ENCODE data around the gene TFF1.

TFF1 gene

DNA sequence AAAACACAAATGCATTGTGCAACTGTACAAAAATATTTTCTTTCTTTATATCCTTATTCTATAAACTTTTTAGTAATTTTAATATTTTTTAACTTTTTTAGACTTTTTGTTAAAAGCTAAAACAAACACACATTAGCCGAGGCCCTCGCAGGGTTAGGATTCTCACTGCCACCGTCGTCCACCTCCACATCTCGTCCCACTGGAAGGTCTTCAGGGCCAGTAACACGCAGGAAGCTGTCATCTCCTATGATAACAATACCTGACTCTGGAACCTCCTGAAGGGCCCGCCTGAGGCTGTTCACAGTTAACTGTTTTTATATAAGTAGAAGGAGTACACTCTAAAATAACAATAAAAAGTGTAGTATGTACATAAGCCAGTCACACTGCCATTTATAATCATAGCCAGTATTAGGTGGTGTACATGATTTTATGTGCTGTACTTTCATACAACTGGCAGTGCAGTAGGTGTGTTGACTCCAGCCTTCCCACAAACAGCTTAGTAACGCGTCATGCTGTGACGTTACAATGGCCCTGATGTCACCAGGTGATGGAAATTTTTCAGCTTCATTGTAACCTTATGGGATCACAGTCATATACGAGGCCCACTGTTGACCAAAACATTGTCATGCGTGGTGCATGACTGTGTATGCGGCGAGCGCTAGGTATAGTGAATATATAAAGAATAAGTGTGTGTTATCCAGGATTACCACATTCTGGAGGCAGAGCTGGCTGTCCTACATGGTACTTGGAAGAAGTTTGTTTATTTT, 24.4 kb downstream of the TFF1 start:
- Histone ChIP-seq H3K4me3 (ENCODE audit: low read depth, low read length, poor library complexity, severe bottlenecking) (no peak overlapping the region), H3K4me2 (ENCODE audit: low read length) (no peak overlapping the region), H3K9ac (ENCODE audit: low read length) (no peak overlapping the region), H3K79me2 (ENCODE audit: insufficient read depth, low read length) (no peaks in the 10 kb centered on the region), H3K27ac (ENCODE audit: low read depth, low read length, poor library complexity, severe bottlenecking) (no peak overlapping the region), H3K36me3 (ENCODE audit: insufficient read depth, low read length) (no peaks in the 10 kb centered on the region), H3K27me3 (ENCODE audit: insufficient read depth, low read length) (peaks cover 13% of the 10 kb centered on the region; the same call in 1 of the 2 replicates), H2AFZ (ENCODE audit: low read length) (no peak overlapping the region), H3K9me3 (ENCODE audit: low read length) (peaks cover 4% of the 10 kb centered on the region; the same call in 1 of the 2 replicates), H3K4me1 (ENCODE audit: insufficient read depth, low read length, severe bottlenecking) (no peaks in the 10 kb centered on the region), H3K9me2 (ENCODE audit: low read depth, low read length) (no peaks in the 10 kb centered on the region), H4K20me1 (ENCODE audit: insufficient read depth, low read length) (no peaks in the 10 kb centered on the region), H3F3A (ENCODE audit: insufficient read depth, low read length) (no peaks in the 10 kb centered on the region)
- TF ChIP-seq, protein P1, sequence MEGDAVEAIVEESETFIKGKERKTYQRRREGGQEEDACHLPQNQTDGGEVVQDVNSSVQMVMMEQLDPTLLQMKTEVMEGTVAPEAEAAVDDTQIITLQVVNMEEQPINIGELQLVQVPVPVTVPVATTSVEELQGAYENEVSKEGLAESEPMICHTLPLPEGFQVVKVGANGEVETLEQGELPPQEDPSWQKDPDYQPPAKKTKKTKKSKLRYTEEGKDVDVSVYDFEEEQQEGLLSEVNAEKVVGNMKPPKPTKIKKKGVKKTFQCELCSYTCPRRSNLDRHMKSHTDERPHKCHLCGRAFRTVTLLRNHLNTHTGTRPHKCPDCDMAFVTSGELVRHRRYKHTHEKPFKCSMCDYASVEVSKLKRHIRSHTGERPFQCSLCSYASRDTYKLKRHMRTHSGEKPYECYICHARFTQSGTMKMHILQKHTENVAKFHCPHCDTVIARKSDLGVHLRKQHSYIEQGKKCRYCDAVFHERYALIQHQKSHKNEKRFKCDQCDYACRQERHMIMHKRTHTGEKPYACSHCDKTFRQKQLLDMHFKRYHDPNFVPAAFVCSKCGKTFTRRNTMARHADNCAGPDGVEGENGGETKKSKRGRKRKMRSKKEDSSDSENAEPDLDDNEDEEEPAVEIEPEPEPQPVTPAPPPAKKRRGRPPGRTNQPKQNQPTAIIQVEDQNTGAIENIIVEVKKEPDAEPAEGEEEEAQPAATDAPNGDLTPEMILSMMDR (IDR thresholded peaks at IDR 0.05; ENCODE audit: low read length) = no peak
- no peak for TF ChIP-seq EZH2 (IDR thresholded peaks at IDR 0.05; ENCODE audit: borderline replicate concordance, low read length)

DNA sequence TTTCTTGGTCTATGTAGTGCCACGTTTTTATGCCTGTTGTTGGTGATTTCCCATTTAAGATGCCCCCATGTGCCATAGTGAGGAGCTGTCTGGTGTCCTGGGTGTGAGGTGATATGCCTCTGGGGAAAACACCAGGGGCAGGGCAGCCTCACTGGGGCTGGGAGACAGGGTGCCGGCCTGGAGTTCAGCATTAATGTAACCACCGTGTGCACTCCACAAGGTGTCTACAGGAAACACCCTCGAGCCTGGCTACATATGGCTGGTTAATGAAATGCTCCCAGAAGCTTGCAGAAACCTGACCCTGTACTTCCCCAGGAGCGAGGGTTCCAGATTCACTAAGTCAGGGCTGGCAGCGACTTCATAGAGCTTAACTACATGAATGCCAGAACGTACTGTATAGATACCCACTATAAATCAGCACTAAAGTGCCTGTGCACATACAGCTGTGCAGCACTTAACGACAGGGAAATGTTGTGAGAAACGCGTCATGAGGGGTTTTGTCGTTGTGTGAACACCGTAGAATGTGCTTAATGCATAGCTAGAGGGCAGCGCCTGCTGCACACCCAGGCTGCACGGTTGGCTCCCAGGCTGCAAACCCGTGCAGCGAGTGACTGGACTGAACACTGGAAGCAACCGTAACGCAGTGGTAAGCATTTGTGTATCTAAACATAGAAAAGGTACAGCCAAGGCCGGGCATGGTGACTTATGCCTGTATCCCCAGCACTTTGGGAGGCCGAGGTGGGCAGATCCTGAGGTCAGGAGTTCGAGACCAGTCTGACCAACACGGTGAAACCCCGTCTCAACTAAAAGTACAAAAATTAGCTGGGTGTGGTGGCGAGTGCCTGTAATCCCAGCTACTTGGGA, 25.9 kb downstream of the TFF1 start:
- TF ChIP-seq EZH2 (IDR thresholded peaks at IDR 0.05; ENCODE audit: borderline replicate concordance, low read length) = no peak
- TF ChIP-seq, protein P1 (IDR thresholded peaks at IDR 0.05; ENCODE audit: low read length) = no peak
- H2AFZ ChIP-seq (ENCODE audit: low read length) = no peak overlapping the region

DNA sequence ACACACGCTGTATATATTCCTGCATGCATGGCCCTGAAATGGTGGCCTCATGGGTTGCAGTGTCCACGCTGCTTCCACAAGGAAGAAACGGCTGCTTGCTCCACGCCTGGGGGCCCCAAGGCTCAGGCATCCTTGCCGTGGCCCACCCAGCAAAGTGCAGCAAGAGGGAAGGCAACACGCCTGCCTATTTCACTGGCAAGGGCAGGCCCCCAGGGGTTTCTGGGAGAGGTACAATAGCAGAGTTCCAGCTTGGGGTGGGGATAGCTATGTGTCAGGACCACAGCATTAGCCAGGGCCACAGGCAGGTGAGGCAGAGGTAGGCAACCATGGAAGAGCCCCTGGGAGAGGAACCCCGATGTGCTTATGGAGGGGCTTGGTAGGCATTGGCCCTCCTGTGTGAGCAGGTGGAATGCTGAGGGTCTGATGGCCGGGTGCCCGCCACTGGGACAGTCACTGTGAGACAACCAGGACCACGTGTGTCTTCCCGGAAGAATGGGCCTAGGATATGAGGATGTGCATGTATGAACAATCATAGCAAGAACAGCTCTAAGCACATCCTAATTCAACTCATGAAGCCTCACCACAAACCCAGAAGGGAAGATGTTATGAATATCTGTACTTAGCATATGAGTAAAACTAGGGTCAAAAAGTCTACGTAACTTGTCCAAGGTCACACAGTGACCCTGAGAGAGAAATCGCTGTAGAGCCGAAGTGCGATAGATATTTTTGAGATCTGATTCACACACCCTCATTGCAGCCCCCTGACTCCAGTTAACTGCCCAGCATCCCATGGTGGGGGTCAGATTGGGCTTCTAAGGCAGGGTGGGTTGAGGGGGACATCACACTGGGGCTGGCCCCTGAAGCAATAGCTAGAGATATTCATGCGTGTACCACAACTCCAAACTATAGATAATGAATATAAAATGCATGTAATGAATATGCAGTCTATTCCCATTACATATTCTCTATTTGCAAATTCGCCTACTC, 27.3 kb downstream of the TFF1 start:
- TF ChIP-seq, protein P1 (IDR thresholded peaks at IDR 0.05; ENCODE audit: low read length) = no peak
- TF ChIP-seq EZH2 (IDR thresholded peaks at IDR 0.05; ENCODE audit: borderline replicate concordance, low read length) = no peak
- Histone ChIP-seq H3K27ac (ENCODE audit: low read depth, low read length, poor library complexity, severe bottlenecking) (no peak overlapping the region), H3K9me3 (ENCODE audit: low read length) (peaks cover 4% of the 10 kb centered on the region; the same call in 1 of the 2 replicates), H2AFZ (ENCODE audit: low read length) (no peak overlapping the region), H3K36me3 (ENCODE audit: insufficient read depth, low read length) (no peaks in the 10 kb centered on the region), H3K4me2 (ENCODE audit: low read length) (no peak overlapping the region), H3K27me3 (ENCODE audit: insufficient read depth, low read length) (peaks cover 4% of the 10 kb centered on the region; the same call in 1 of the 2 replicates), H3K9ac (ENCODE audit: low read length) (no peak overlapping the region), H4K20me1 (ENCODE audit: insufficient read depth, low read length) (no peaks in the 10 kb centered on the region), H3K9me2 (ENCODE audit: low read depth, low read length) (no peaks in the 10 kb centered on the region), H3K4me1 (ENCODE audit: insufficient read depth, low read length, severe bottlenecking) (no peaks in the 10 kb centered on the region), H3K79me2 (ENCODE audit: insufficient read depth, low read length) (no peaks in the 10 kb centered on the region), H3K4me3 (ENCODE audit: low read depth, low read length, poor library complexity, severe bottlenecking) (no peak overlapping the region), H3F3A (ENCODE audit: insufficient read depth, low read length) (no peaks in the 10 kb centered on the region)

More for the DNA sequence above, 25.9 kb downstream of the TFF1 start:
- Histone ChIP-seq H3K27me3 (ENCODE audit: insufficient read depth, low read length) (peaks cover 4% of the 10 kb centered on the region; the same call in 1 of the 2 replicates), H3K79me2 (ENCODE audit: insufficient read depth, low read length) (no peaks in the 10 kb centered on the region), H3K9me2 (ENCODE audit: low read depth, low read length) (no peaks in the 10 kb centered on the region), H3K4me1 (ENCODE audit: insufficient read depth, low read length, severe bottlenecking) (no peaks in the 10 kb centered on the region), H3K4me3 (ENCODE audit: low read depth, low read length, poor library complexity, severe bottlenecking) (no peak overlapping the region), H4K20me1 (ENCODE audit: insufficient read depth, low read length) (no peaks in the 10 kb centered on the region), H3F3A (ENCODE audit: insufficient read depth, low read length) (no peaks in the 10 kb centered on the region), H3K4me2 (ENCODE audit: low read length) (no peak overlapping the region), H3K9me3 (ENCODE audit: low read length) (peaks cover 4% of the 10 kb centered on the region; the same call in 1 of the 2 replicates), H3K27ac (ENCODE audit: low read depth, low read length, poor library complexity, severe bottlenecking) (no peak overlapping the region), H3K36me3 (ENCODE audit: insufficient read depth, low read length) (no peaks in the 10 kb centered on the region), H3K9ac (ENCODE audit: low read length) (no peak overlapping the region)

All from OCI-LY1 (cell line).